ENCODE results near the gene RREB1.

- TF ChIP-seq EZH2 (IDR thresholded peaks at IDR 0.05; ENCODE audit: insufficient read depth, poor library complexity, severe bottlenecking) (no peak), EZH2phosphoT487 (IDR thresholded peaks at IDR 0.05; ENCODE audit: insufficient read depth, low read depth) (no peak)
Measured at GRCh38 chr6:7273709-7274108, 165.9 kb downstream of the RREB1 start.
